Stimulated activated CD8-positive, alpha-beta memory T cell treated with anti-CD3 and anti-CD28 coated beads, Interleukin-12 subunit alpha, Interleukin-12 subunit beta, amount 100 ng/mL, for 24 hours (primary cell): ENCODE results near the gene ADRB1.

Experiments used
- DNase-seq: peaks from one replicate; pipeline ENCODE4 v3.0.0-alpha.2; 2020; ENCODE audit errors: extremely low read depth

The ADRB1 gene

GRCh38 chr10:114026189-114027040 lies 17.3 kb upstream of the ADRB1 start:
- DNase-seq, result no peak

GRCh38 chr10:114027041-114027394 lies 16.6 kb upstream of the ADRB1 start:
- DNase-seq, result no peak

GRCh38 chr10:114027951-114028350 lies 15.7 kb upstream of the ADRB1 start:
- no peak for DNase-seq

- DNase-seq, result no peak
These were observed 15.2 kb upstream of the ADRB1 start for GRCh38 chr10:114028425-114028824.

- DNase-seq, result no peak
These were observed 14.0 kb upstream of the ADRB1 start for GRCh38 chr10:114029655-114030054.

GRCh38 chr10:114030140-114030539 lies 13.5 kb upstream of the ADRB1 start:
- DNase-seq, result no peak

GRCh38 chr10:114031073-114031972 lies 12.3 kb upstream of the ADRB1 start:
- no peak for DNase-seq

GRCh38 chr10:114033566-114033965 lies 10.1 kb upstream of the ADRB1 start:
- no peak for DNase-seq

GRCh38 chr10:114034923-114035645 lies 8.6 kb upstream of the ADRB1 start:
- DNase-seq, result no peak

GRCh38 chr10:114035791-114036190 lies 7.9 kb upstream of the ADRB1 start:
- DNase-seq, result no peak

GRCh38 chr10:114038819-114039218 lies 4.8 kb upstream of the ADRB1 start:
- DNase-seq, result no peak

GRCh38 chr10:114041166-114041565 lies 2.5 kb upstream of the ADRB1 start:
- DNase-seq, result no peak

- DNase-seq, result no peak
These were observed 653 bp upstream of the ADRB1 start for GRCh38 chr10:114042895-114043531.

- DNase-seq, result no peak
These were observed 825 bp downstream of the ADRB1 start for GRCh38 chr10:114044247-114045135.

GRCh38 chr10:114045136-114046086 lies 1.7 kb downstream of the ADRB1 start:
- DNase-seq, result no peak

- DNase-seq, result no peak
These were observed 2.4 kb downstream of the ADRB1 start for GRCh38 chr10:114046087-114046458.

GRCh38 chr10:114048472-114048871 lies 4.8 kb downstream of the ADRB1 start:
- no peak for DNase-seq

- no peak for DNase-seq
These were observed 8.0 kb downstream of the ADRB1 start for GRCh38 chr10:114051714-114052113.

GRCh38 chr10:114052255-114052654 lies 8.6 kb downstream of the ADRB1 start:
- no peak for DNase-seq

- DNase-seq, result no peak
These were observed 10.3 kb downstream of the ADRB1 start for GRCh38 chr10:114053946-114054345.
